Esophagus squamous epithelium (tissue), 4 donors: ENCODE data around the gene RPTOR.

Experiments used
- CTCF ChIP-seq, 6 experiments: fragments of 450-650 bp in 4 of 6; fragments of 200-600 bp in 2 of 6; sonication (generic) in 2 of 6; IDR thresholded peaks; one replicate each; pipeline ENCODE4 v1.5.1; 2016 to 2019; ENCODE audit warnings: antibody characterized with exemption in 6 of 6, mild to moderate bottlenecking in 4 of 6, moderate library complexity in 4 of 6
- POLR2A ChIP-seq, 4 donors: fragments of 450-650 bp; IDR thresholded peaks; one replicate each; pipeline ENCODE4 v1.6.1; 2017; ENCODE audit warnings: antibody characterized with exemption in 4 of 4, mild to moderate bottlenecking in 4 of 4, moderate library complexity in 3 of 4

DNA sequence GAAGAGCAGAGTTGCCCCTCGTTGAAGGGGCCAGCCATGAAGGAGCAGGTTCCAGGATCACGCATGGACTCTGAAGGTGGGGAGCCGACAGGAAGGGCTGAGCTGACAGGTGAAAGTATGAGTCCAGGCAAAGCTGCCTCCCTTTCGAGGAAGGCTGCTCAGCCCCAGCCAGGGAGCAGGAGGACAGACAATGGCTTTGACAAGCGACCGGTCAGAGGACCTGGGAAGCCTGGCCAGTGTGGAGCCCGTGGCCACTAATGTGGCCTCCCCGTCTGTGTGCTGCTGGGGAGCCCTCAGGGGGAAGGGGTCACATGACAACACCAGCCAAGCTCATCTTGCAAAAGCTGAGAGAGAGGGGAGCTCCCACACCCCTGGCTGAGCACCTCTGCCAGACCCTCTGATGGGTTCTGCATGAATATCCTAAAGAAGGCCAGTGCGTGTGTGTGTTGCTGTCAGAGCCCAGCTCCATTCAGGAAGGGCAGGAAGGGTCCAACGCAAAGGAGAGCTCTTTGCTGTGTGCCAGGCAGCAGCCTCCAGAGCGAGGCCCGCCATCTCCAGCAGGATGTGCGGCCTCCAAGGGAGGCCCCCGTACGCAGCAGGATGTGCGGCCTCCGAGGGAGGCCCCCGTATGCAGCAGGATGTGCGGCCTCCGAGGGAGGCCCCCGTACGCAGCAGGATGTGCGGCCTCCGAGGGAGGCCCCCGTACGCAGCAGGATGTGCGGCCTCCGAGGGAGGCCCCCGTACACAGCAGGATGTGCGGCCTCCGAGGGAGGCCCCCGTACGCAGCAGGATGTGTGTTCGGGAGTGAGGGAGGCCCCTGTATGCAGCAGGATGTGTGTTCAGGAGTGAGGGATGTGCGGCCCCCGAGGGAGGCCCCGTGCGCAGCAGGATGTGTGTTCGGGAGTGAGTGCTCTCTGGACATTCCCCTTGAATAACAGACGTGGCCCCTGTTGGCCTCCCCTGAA lies 344.9 kb downstream of the RPTOR start:
- TF ChIP-seq CTCF (IDR thresholded peaks at IDR 0.05) (no peak), POLR2A (IDR thresholded peaks at IDR 0.05) (no peak)
